Cardiac fibroblast (primary cell): ENCODE measurements around the gene ARSG.

ENCODE experiments used
- DNase-seq, 2 donors: peaks; one replicate each; pipeline versions ENCODE4 v3.0.0 to v3.0.0-alpha.2; 2010; ENCODE audit warnings: low read depth in 2 of 2
- H3K4me3 ChIP-seq, 2 donors: replicated peaks in 1 of 2; 1 replicate in 1 of 2; 2 replicates in 1 of 2; pipeline ENCODE4 v1.5.1; 2011; ENCODE audit warnings: low read depth in 2 of 2, low read length in 2 of 2, mild to moderate bottlenecking in 2 of 2, moderate library complexity in 1 of 2
- CTCF ChIP-seq: IDR thresholded peaks from one replicate; pipeline ENCODE4 v1.5.1; 2011; ENCODE audit warnings: low read depth, mild to moderate bottlenecking, low read length, inconsistent platforms

Gene ARSG

GRCh38 chr17:68391561-68392268, 100.4 kb downstream of the ARSG start:
- peak in 1 of 2 donors; percentile 54 for DNase-seq

DNA sequence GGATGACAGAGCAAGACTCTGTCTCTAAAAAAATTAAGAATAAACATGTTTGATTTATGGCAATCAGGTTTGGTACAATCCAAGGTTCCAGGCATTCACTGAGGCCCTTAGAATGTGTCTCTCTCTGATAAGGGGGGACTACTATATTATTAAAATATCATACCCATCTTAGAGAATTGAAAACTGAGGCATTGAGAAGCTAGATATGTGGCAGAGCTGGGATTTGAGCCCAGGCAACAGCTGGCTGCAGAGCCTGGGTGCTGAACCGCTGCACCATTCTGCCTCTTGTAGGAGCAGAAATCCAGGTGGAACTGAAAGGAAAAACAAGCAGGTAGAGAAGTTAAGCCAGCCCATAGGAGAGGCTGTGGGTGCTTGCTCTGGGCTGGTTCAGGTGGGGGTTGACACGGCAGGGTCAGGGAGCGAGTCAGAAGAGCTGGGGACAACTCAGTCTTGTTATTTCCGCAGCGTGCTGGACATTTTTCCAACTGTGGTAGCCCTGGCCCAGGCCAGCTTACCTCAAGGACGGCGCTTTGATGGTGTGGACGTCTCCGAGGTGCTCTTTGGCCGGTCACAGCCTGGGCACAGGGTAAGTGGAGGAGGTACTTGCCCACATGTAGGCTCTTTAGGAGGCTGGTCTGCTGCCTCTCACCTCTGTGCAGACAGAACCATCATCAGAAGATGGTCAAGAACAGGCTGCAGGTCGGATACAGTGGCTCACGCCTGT, 103.5 kb downstream of the ARSG start:
- no peak for DNase-seq
- H3K4me3 ChIP-seq, result no peak overlapping the region
- no peak for TF ChIP-seq CTCF

More at GRCh38 chr17:68391561-68392268, 100.4 kb downstream of the ARSG start:
- no peak overlapping the region for H3K4me3 ChIP-seq
- no peak for TF ChIP-seq CTCF

- no peak overlapping the region for H3K4me3 ChIP-seq
- TF ChIP-seq CTCF, result no peak
- DNase-seq, result no peak
Measured at GRCh38 chr17:68396226-68397107, 105.2 kb downstream of the ARSG start.

DNA sequence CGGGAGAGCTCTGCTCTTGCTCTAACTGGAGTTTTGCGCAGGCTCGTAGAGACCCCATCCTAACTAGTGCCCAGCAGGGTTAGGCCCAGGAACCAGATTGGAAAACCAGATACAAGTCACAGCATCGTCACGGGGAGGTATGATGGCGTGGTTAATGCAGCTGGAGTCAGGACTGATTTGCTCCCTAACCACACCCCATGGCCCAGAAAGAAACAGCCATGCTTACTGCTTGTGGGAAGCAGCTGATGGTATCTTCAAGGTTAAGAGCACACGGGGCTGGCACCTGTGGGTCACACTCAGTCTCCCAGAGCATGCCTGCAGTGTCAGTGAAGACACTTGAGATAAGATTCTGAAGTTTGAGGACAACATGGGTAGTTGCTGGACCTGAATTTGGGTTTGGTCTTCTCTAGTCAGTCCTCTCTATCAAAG, 105.8 kb downstream of the ARSG start:
- no peak for DNase-seq
- H3K4me3 ChIP-seq, result no peak overlapping the region
- TF ChIP-seq CTCF, result no peak

DNA sequence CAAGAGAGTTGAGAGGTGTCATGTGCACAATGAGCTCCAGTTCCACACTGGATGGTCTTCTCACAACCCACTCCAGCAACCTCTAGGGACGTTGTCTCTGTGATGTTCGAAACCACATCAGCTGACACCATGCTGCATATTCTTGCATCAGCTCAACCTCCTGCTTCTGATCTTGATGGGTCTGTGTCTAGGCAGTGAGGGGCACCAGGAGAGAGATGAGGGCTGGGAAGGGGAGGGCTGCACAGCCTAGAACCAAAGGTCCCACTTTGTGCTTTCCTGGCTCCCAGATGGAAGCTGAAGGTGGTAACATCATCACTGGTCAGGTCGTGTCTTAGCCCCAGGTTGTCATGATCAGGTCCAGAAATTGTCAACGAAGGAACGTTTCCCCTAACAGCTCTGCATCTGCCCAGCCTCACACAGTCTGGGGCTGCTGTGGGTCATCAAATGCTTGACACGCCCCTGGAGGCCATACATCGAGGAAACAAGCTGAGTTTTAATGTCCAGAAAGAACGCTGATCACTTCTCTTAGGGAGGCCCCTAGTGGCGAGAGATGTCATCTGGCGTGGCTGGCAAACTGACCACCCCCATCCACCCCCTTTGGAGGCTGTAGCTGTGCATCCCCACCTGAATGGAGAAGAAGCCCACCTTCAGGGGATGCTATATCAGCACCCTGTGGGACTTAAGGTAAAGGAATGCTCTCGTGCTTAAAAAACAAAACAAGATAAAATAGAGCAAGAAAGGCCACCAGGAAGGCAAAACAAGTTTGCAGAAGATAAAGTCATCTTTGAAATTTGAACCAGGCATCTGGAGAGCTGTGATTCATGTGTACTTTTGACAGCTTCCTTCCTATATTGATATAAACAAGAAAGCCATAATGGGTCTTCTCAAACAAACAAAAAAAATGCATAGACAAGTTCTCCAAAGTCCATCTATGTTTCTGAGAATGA, 107.7 kb downstream of the ARSG start:
- no peak overlapping the region for H3K4me3 ChIP-seq
- TF ChIP-seq CTCF, result peak; percentile 87
- peak; percentile 86 to 88 for DNase-seq
